Pericardium fibroblast (primary cell): ENCODE measurements around the gene ABLIM3. TPM values are rescaled to one million over a fixed set of nuclear protein-coding genes. Genes with fewer than 3 reads are reported as not detected.

ENCODE experiments used
- total RNA-seq: library from RNA; depleted of rRNA; stranded (reverse); fragments of >200 nt; gene quantifications from 2 replicates; pipeline ENCODE4 v1.2.3, GENCODE V29; 2015

ABLIM3 gene
- total RNA-seq = 19.2 and 28.5 TPM in 2 replicates

GRCh38 chr5:149141224-149141956, at the start of gene ABLIM3:
Gene ABLIM3 (plus strand): TSS chr5:149141493. CDS start chr5:149142096, 603 bp downstream.

GRCh38 chr5:149271716-149272563, 130.6 kb downstream of the ABLIM3 start, which contains the start of gene AFAP1L1:
Gene AFAP1L1 (plus strand): TSS chr5:149271859. CDS start chr5:149271969, 110 bp downstream.

Other genes starting within 250 kb of the ABLIM3 start
- gene SH3TC2, start 78.4 kb upstream of the ABLIM3 start, total RNA-seq = 1.9 and 2.2 TPM in 2 replicates
- gene AFAP1L1, start 130.4 kb downstream of the ABLIM3 start, total RNA-seq = 17.1 and 23.3 TPM in 2 replicates
- gene GRPEL2, start 204.0 kb downstream of the ABLIM3 start, total RNA-seq = 14.0 and 17.3 TPM in 2 replicates
- 12.8 and 17.7 TPM in 2 replicates for gene PCYOX1L, start 216.6 kb downstream of the ABLIM3 start, total RNA-seq
- not detected in 2 replicates for gene IL17B, start 237.8 kb downstream of the ABLIM3 start, total RNA-seq